GM12878 (cell line): Measurements from ENCODE around the gene RREB1. TPM values are rescaled to one million over a fixed set of nuclear protein-coding genes. Genes with fewer than 3 reads are reported as not detected.

Experiments
- ATAC-seq: fragments of 200-7000 bp; cut with Tn5 transposase; 3 replicates; pipeline ENCODE4 v1.9.1; 2020; ENCODE audit warnings: mild to moderate bottlenecking, moderate library complexity
- BruUV-seq: library from RNA; stranded (reverse); fragments of 400-500 nt; replicated peaks from 2 replicates; lab custom pipeline; 2021; lab: Mats Ljungman, UMichigan
- CTCF ChIA-PET: fragments of 300-600 bp; sonication (Branson Sonifier 250); formaldehyde crosslinking; extraction: SDS; loops from one replicate; lab custom pipeline; 2021; ENCODE audit warnings: inconsistent platforms; lab: Yijun Ruan, JAX
- POLR2A ChIA-PET: fragments of 350-600 bp; formaldehyde crosslinking; extraction: SDS; loops from one replicate; lab custom pipeline; 2021; ENCODE audit warnings: inconsistent platforms; lab: Charles Lee
- RAD21 ChIA-PET: fragments of 300-600 bp; sonication (Branson Sonifier 250); formaldehyde crosslinking; loops from one replicate; lab custom pipeline; 2023; ENCODE audit warnings: antibody characterized with exemption; ENCODE audit not compliant: unreplicated experiment; lab: Charles Lee
- SMC1A ChIA-PET: fragments of 300-600 bp; sonication (Branson Sonifier 250); formaldehyde crosslinking; loops from one replicate; lab custom pipeline; 2023; ENCODE audit not compliant: unreplicated experiment, uncharacterized antibody; lab: Charles Lee
- DNase-seq: peaks from one replicate; pipeline ENCODE4 v3.0.0-alpha.2; 2011; ENCODE audit warnings: low read depth, low spot score
- FAIRE-seq: peaks from 3 replicates; lab custom pipeline; 2011; peaks lifted over from hg19 to GRCh38; lab: Jason Lieb, UNC
- H2AFZ ChIP-seq: 2 replicates; pipeline ENCODE4 v1.6.0; 2011; ENCODE audit warnings: low read depth, low read length, control low read depth; ENCODE audit not compliant: control insufficient read depth
- H3K27ac ChIP-seq: 2 replicates; pipeline ENCODE4 v1.5.1; 2011; ENCODE audit warnings: control low read depth; ENCODE audit not compliant: control insufficient read depth, insufficient read depth
- H3K27me3 ChIP-seq, 2 experiments: replicated peaks in 1 of 2; 2 replicates each; pipeline versions ENCODE4 v1.6.0 to v1.6.1; 2011; ENCODE audit warnings: low read length in 1 of 2; ENCODE audit not compliant: control insufficient read depth in 2 of 2, insufficient read depth in 2 of 2
- H3K36me3 ChIP-seq, 2 experiments: 2 replicates each; pipeline ENCODE4 v1.5.1; 2011; ENCODE audit warnings: low read length in 1 of 2; ENCODE audit not compliant: control insufficient read depth in 2 of 2, insufficient read depth in 2 of 2
- H3K4me1 ChIP-seq: 2 replicates; pipeline ENCODE4 v1.6.1; 2011; ENCODE audit warnings: mild to moderate bottlenecking, low read length, moderate library complexity, mixed read lengths; ENCODE audit not compliant: control insufficient read depth, insufficient read depth
- H3K4me2 ChIP-seq: 2 replicates; pipeline ENCODE4 v1.6.0; 2011; ENCODE audit warnings: control low read depth; ENCODE audit not compliant: control insufficient read depth, insufficient read depth
- H3K4me3 ChIP-seq: fragments of 200-600 bp; sonication (generic); 2 replicates; pipeline ENCODE4 v1.5.1; 2016
- H3K79me2 ChIP-seq: 2 replicates; pipeline ENCODE4 v1.6.0; 2011; ENCODE audit warnings: low read length; ENCODE audit not compliant: control insufficient read depth, insufficient read depth
- H3K9ac ChIP-seq: 2 replicates; pipeline ENCODE4 v1.8.0; 2011; ENCODE audit warnings: low read length, control low read depth, mixed read lengths; ENCODE audit not compliant: control insufficient read depth, insufficient read depth
- H3K9me3 ChIP-seq: replicated peaks from 3 replicates; pipeline ENCODE4 v1.5.1; 2011; ENCODE audit warnings: mild to moderate bottlenecking, low read length; ENCODE audit not compliant: control insufficient read depth, insufficient read depth
- H4K20me1 ChIP-seq: 2 replicates; pipeline ENCODE4 v1.6.0; 2011; ENCODE audit not compliant: control insufficient read depth, insufficient read depth
- MYB ChIP-seq: fragments of 150-350 bp; IDR thresholded peaks from 2 replicates; pipeline ENCODE4 v1.6.1; 2014; ENCODE audit warnings: mild to moderate bottlenecking, low read depth, low read length, borderline replicate concordance
- NFIC ChIP-seq: IDR thresholded peaks from 2 replicates; pipeline ENCODE4 v1.6.1; 2012; ENCODE audit warnings: low read depth, mild to moderate bottlenecking, inconsistent platforms, low read length, moderate library complexity
- SIN3A ChIP-seq: IDR thresholded peaks from 2 replicates; pipeline ENCODE4 v1.6.1; 2012; ENCODE audit warnings: low read depth, low read length, improper control_type of control experiment
- SIX5 ChIP-seq: IDR thresholded peaks from 2 replicates; pipeline ENCODE4 v1.6.1; 2011; ENCODE audit warnings: mild to moderate bottlenecking, low read depth, low read length, moderate library complexity; ENCODE audit not compliant: severe bottlenecking
- SPI1 ChIP-seq: IDR thresholded peaks from 2 replicates; pipeline ENCODE4 v1.6.1; 2011; ENCODE audit warnings: low read depth, mild to moderate bottlenecking, low read length, moderate library complexity, borderline replicate concordance; ENCODE audit not compliant: insufficient read depth
- ZNF274 ChIP-seq: IDR thresholded peaks from one replicate; pipeline ENCODE4 v1.8.0; 2011; ENCODE audit not compliant: insufficient read length, insufficient read depth
- WGBS: methylation state at CpG from one replicate; pipeline ENCODE4 v1.1.6; 2016; ENCODE audit warnings: low lambda C conversion rate; ENCODE audit not compliant: insufficient replicate concordance, insufficient coverage; ENCODE audit errors: missing lambda C conversion rate; 5-methylcytosine and 5-hydroxymethylcytosine counted together
- in situ Hi-C: fragments of 300-500 bp; cut with MboI; formaldehyde crosslinking; loops from 9 replicates; pipeline ENCODE4 v1.14.3; 2018; ENCODE audit warnings: mixed read lengths
- intact Hi-C: fragments of 100-400 bp; cut with micrococcal nuclease; formaldehyde crosslinking; loops from one replicate; pipeline ENCODE4 v1.14.2; 2022; ENCODE audit not compliant: unreplicated experiment
- polyA plus RNA-seq, 11 experiments: library from polyadenylated mRNA; depleted of rRNA in 4 of 11; unstranded in 6 of 11; stranded (reverse) in 5 of 11; fragments of >200 nt; fragmentation: Nextera tagmentation in 4 of 11; fragmentation: Illumina TruSeq in 1 of 11; extraction: Ambion mirVana in 4 of 11; extraction: Trizol in 1 of 11; gene quantifications; 1 replicate in 1 of 11; 2 replicates in 10 of 11; pipeline versions ENCODE4 v1.2.1 to v1.2.3, GENCODE V29; 2011 to 2016; ENCODE audit warnings: inconsistent platforms in 2 of 11, missing spikeins in 2 of 11, low read depth in 1 of 11
- total RNA-seq, 4 experiments: library from RNA; depleted of rRNA in 3 of 4; stranded (reverse); fragments of >200 nt in 3 of 4; fragmentation: Illumina TruSeq in 1 of 4; extraction: Trizol in 1 of 4; gene quantifications; 2 replicates each; pipeline versions ENCODE4 v1.2.1 to v1.2.3, GENCODE V29; 2013 to 2021

Gene RREB1
- total and polyA plus RNA-seq, 10 of the 15 experiments (the other 5 are each of a cell fraction or from before 2014, with no cell fraction given), result 1.9 to 30.3 (median 8.6) TPM

GRCh38 chr6:7239590-7239948 lies 131.8 kb downstream of the RREB1 start:
- no peak for ATAC-seq
- Histone ChIP-seq H3K9me3 (no peaks in the 10 kb centered on the region; the same call in 2 of the 3 replicates), H4K20me1 (no peaks in the 10 kb centered on the region; the same call in none of the 2 replicates), H2AFZ (no peak overlapping the region), H3K36me3 (peaks cover 7 to 36% of the 10 kb centered on the region in 2 experiments), H3K9ac (no peak overlapping the region), H3K4me3 (no peak overlapping the region), H3K4me1 (peaks cover 66% of the 10 kb centered on the region), H3K27me3 (no peaks in the 10 kb centered on the region), H3K79me2 (peaks cover 32% of the 10 kb centered on the region), H3K27ac (no peak overlapping the region; the same call in 1 of the 2 replicates), H3K4me2 (no peak overlapping the region)
- ChIA-PET RAD21 (interaction anchor here (0.9 to 4.3 kb wide), 8 partner anchors 83 to 563 kb away, joined by 3 to 19 read pairs (median 4); no protein-coding TSS in a partner anchor), SMC1A (interaction anchor here (1.1 to 4.3 kb wide), 8 partner anchors 119 to 562 kb away, joined by 3 to 35 read pairs (median 8); no protein-coding TSS in a partner anchor), CTCF (interaction anchor here (0.6 to 3.5 kb wide), 24 partner anchors 13 to 649 kb away, joined by 3 to 25 read pairs (median 4); no protein-coding TSS in a partner anchor), POLR2A (interaction anchor here (2.2 kb wide), 1 partner anchor 104 kb away, joined by 8 read pairs; no protein-coding TSS in a partner anchor)
- intact Hi-C loops (loop anchor here (5.0 kb wide), 3 partner anchors 82 to 322 kb away; partner anchors contain the start of gene RREB1), in situ Hi-C loops (no loop called here)
- TF ChIP-seq SIN3A, result no peak
- TF ChIP-seq NFIC, result no peak
- TF ChIP-seq SPI1, result no peak
- no peak for DNase-seq
- 94% methylated on average over 5 of the region's 5 CpGs for WGBS
- no peak for FAIRE-seq
- no TSS peak for BruUV-seq

DNA sequence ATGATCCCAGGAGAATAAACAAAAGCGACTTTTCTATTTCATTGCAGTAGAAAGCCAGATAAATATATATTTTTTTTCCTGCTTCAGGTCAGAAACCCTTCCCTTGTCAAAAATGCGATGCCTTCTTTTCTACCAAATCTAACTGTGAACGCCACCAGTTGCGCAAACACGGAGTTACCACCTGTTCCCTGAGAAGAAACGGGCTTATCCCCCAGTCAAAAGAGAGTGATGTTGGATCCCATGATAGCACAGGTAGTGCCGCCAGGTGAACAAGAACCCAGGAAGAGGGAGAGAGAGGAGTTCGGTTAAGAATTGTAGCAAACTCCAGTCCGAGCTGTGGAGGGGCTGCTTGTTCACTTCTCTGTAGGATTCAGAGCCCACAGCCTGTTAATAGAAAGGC lies 132.6 kb downstream of the RREB1 start:
- Histone ChIP-seq H3K27me3 (no peaks in the 10 kb centered on the region), H4K20me1 (no peaks in the 10 kb centered on the region; the same call in none of the 2 replicates), H3K36me3 (peaks cover 7 to 42% of the 10 kb centered on the region in 2 experiments), H2AFZ (no peak overlapping the region), H3K9ac (no peak overlapping the region), H3K79me2 (peaks cover 26% of the 10 kb centered on the region), H3K4me2 (no peak overlapping the region), H3K4me3 (no peak overlapping the region), H3K27ac (no peak overlapping the region), H3K9me3 (no peaks in the 10 kb centered on the region; the same call in 2 of the 3 replicates), H3K4me1 (peaks cover 58% of the 10 kb centered on the region)
- ChIA-PET POLR2A (no interaction called here), RAD21 (no interaction called here), SMC1A (no interaction called here), CTCF (interaction anchor here (3.2 kb wide), 1 partner anchor 563 kb away, joined by 18 read pairs; no protein-coding TSS in a partner anchor)
- BruUV-seq, result TSS peak; percentile 32
- FAIRE-seq, result no peak
- no peak for ATAC-seq
- 95% methylated on average over 9 of the region's 9 CpGs for WGBS
- intact Hi-C loops (loop anchor here (5.0 kb wide), 1 partner anchor 443 kb away; no protein-coding TSS in a partner anchor), in situ Hi-C loops (loop anchor here (5.0 kb wide), 1 partner anchor 563 kb away; no protein-coding TSS in a partner anchor)
- TF ChIP-seq SIX5 (no peak), MYB (no peak), ZNF274 (no peak)
- no peak for DNase-seq
